ENCODE results near the gene PTTG1IP2. TPM values are rescaled to one million over a fixed set of nuclear protein-coding genes. Genes with fewer than 3 reads are reported as not detected.
"Not testable (repeated sequence)": the region's sequence is repeated elsewhere in the genome, so short reads cannot be mapped to it uniquely, and the experiment has no call there.

PTTG1IP2 gene
- total RNA-seq, 4 donors from 2014 or later, result not detected

DNA sequence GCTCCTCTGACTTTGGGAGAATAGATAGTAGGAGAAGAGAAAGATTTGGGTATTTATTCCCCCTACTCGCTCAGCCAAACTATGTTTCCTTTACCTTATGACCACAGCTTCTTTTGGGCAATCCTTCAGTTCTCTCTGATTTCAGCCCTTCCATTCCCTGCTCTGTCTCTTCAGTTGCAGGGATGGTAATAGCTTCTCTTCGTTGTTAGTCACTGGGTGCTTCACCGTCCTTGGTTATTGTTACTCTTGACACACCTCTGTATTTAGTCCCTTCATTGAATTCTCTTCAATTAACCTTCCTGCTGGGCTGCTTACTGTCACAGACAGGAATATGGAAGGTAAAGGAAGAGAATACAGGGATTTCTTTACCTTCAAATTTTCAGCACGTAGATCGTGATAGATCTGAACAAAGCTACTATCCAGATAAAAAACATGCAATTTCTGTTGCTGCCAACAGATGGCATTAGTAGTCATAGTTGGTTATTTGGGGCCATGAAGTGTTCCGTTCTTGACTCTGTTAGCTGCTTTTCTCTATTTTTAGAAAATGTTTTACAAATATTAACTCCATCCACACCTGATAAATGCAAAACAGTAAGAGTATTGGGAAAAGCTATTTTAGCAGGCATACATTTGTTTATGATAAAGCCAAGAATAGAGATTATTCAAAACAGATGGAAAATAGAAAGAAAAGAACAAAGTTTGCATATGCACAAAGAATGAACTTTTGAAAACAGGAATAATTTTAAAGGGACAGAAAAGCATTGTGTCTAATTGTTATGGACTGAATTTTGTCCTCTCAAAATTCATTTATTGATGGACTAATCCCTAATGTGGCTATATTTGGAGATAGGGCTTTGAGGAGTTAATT is 14.0 kb upstream of the PTTG1IP2 start:
- no peak for DNase-seq (ENCODE audit: low spot score in 2 of 2)
- WGBS, 2 donors, result 25 to 28% methylated on average over 6 of the region's 6 CpGs
- TF ChIP-seq POLR2A (IDR thresholded peaks at IDR 0.05), result no peak
- TF ChIP-seq, protein P1, sequence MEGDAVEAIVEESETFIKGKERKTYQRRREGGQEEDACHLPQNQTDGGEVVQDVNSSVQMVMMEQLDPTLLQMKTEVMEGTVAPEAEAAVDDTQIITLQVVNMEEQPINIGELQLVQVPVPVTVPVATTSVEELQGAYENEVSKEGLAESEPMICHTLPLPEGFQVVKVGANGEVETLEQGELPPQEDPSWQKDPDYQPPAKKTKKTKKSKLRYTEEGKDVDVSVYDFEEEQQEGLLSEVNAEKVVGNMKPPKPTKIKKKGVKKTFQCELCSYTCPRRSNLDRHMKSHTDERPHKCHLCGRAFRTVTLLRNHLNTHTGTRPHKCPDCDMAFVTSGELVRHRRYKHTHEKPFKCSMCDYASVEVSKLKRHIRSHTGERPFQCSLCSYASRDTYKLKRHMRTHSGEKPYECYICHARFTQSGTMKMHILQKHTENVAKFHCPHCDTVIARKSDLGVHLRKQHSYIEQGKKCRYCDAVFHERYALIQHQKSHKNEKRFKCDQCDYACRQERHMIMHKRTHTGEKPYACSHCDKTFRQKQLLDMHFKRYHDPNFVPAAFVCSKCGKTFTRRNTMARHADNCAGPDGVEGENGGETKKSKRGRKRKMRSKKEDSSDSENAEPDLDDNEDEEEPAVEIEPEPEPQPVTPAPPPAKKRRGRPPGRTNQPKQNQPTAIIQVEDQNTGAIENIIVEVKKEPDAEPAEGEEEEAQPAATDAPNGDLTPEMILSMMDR (IDR thresholded peaks at IDR 0.05), result no peak
- intact Hi-C loops (cut with DNase I; ENCODE audit: low total_unique reads), result no loop called here
- no peak overlapping the region for H3K4me3 ChIP-seq (ENCODE audit: low read depth, poor library complexity, severe bottlenecking)

DNA sequence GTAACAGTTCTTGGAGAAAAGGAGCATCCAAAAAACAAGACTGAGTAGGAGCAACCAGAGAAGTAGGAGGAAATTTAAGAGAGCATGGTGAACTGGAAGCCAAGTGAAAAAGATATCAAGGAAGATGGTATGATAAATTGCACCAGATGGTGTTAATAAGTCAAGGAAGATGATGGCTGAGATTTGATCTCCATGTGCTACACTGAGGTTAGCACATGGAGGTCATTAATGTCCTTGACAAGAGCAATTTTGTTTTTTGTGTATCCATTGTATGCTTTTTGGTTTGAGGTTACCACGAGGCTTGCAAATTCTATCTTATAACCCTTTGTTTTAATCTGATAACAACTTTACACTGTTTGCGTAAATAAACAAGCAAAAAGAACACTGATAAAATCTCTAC is 11.3 kb upstream of the PTTG1IP2 start:
- intact Hi-C loops (cut with DNase I; ENCODE audit: low total_unique reads), result no loop called here
- DNase-seq (ENCODE audit: low spot score in 2 of 2), result no peak
- WGBS, 2 donors, result 69 to 74% methylated on average over 2 of the region's 2 CpGs
- no peak overlapping the region for H3K4me3 ChIP-seq (ENCODE audit: low read depth, poor library complexity, severe bottlenecking)
- TF ChIP-seq, protein P1 (IDR thresholded peaks at IDR 0.05), result no peak
- no peak for TF ChIP-seq POLR2A (IDR thresholded peaks at IDR 0.05)

DNA sequence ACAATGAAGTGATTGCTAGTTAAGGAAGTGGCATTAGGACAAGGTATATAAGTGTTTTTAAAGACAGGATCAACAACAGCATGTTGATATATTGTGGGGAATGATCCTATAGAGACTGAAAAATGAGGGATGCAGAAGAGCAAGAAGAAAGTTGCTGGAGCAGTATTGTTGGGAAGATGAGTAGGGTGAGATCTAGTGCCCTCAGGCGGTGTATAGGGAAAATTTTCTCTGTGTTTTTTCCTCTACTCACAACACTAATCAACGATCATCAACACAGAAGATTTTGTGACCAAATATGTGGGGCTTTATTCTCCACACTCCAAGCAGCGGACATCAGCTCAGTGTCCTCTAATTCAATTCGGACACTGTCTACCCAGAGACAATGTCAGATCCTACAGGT is 9.6 kb upstream of the PTTG1IP2 start:
- WGBS, 2 donors, result 72 to 87% methylated on average over 4 of the region's 4 CpGs
- intact Hi-C loops (cut with DNase I; ENCODE audit: low total_unique reads), result no loop called here
- TF ChIP-seq, protein P1 (IDR thresholded peaks at IDR 0.05), result no peak
- no peak for TF ChIP-seq POLR2A (IDR thresholded peaks at IDR 0.05)

DNA sequence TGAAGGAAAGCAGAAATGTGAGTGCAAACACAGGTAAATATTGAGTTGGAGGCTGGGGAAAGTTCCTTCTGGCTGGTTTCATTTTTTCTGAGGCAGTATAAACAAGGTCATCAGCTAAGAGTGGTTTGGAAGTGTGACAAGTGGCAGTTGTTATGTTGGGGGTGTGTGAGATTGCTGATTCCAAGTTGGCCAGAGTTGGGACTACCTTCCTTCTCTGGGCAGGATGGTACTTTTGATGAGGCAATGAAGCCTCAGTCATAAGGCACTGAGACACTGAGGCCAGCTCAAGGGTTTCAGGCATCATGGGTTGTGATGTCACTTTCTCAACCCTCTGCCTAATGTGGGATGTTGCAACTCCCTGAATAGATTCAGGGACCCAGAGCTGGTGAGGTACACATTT is 8.2 kb upstream of the PTTG1IP2 start:
- no peak for DNase-seq (ENCODE audit: low spot score in 2 of 2)
- H3K4me3 ChIP-seq (ENCODE audit: low read depth, poor library complexity, severe bottlenecking), result no peak overlapping the region
- intact Hi-C loops (cut with DNase I; ENCODE audit: low total_unique reads), result no loop called here
- TF ChIP-seq, protein P1 (IDR thresholded peaks at IDR 0.05), result no peak
- no peak for TF ChIP-seq POLR2A (IDR thresholded peaks at IDR 0.05)

More for the DNA sequence above, 9.6 kb upstream of the PTTG1IP2 start:
- DNase-seq (ENCODE audit: low spot score in 2 of 2), result no peak
- H3K4me3 ChIP-seq (ENCODE audit: low read depth, poor library complexity, severe bottlenecking), result no peak overlapping the region

DNA sequence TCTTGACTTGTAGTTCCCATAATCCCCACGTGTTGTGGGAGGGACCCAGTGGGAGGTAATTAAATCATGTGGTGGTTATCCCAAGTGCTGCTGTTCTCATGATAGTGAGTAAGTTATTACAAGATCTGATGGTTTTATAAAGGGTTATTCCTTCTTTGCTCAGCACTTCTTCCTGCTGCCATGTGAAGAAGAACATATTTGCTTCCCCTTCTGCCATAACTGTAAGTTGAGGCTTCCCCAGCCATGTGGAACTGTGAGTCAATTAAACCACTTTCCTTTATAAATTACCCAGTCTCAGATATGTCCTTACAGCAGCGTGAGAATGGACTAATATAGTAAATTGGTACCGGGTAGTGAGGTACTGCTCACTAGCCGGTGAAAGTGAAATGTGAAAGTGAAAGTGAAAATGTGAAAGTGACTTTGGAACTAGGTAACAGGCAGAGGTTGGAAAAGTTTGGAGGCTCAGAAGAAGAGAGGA is 6.2 kb upstream of the PTTG1IP2 start:
- H3K4me3 ChIP-seq (ENCODE audit: low read depth, poor library complexity, severe bottlenecking); intact Hi-C loops (cut with DNase I; ENCODE audit: low total_unique reads); DNase-seq (ENCODE audit: low spot score in 2 of 2): not testable (repeated sequence)
- 30 to 32% methylated on average over 4 of the region's 4 CpGs for WGBS, 2 donors

DNA sequence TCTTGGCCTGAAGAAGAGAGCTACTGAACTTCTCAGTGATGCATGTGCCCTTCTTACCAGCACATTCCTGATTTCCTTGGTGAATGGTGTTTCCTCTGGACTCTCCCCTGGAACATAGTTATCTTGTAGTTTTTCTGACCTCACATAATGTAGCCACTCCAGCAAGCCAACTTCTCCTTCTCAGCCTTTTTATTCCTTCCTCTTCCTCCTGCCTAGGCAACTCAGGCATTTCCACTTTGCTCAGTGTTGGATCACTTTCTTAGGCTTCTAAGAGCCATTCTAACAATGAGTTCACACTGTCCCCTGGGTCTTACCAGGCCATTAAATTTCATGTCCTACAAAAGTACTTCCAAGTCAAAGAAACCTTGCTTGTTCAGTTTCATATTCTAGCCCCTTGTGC is 3.6 kb upstream of the PTTG1IP2 start:
- no peak overlapping the region for H3K4me3 ChIP-seq (ENCODE audit: low read depth, poor library complexity, severe bottlenecking)
- intact Hi-C loops (cut with DNase I; ENCODE audit: low total_unique reads), result no loop called here
- TF ChIP-seq, protein P1 (IDR thresholded peaks at IDR 0.05), result no peak
- no peak for TF ChIP-seq POLR2A (IDR thresholded peaks at IDR 0.05)
- DNase-seq (ENCODE audit: low spot score in 2 of 2), result no peak

Measured in lower leg skin (tissue), 4 donors.